GM04504 (cell line): ENCODE results near the gene MYEOV.

Experiments
- DNase-seq: peaks from one replicate; pipeline ENCODE4 v3.0.0-alpha.2; 2012; ENCODE audit warnings: low read depth

The MYEOV gene

DNA sequence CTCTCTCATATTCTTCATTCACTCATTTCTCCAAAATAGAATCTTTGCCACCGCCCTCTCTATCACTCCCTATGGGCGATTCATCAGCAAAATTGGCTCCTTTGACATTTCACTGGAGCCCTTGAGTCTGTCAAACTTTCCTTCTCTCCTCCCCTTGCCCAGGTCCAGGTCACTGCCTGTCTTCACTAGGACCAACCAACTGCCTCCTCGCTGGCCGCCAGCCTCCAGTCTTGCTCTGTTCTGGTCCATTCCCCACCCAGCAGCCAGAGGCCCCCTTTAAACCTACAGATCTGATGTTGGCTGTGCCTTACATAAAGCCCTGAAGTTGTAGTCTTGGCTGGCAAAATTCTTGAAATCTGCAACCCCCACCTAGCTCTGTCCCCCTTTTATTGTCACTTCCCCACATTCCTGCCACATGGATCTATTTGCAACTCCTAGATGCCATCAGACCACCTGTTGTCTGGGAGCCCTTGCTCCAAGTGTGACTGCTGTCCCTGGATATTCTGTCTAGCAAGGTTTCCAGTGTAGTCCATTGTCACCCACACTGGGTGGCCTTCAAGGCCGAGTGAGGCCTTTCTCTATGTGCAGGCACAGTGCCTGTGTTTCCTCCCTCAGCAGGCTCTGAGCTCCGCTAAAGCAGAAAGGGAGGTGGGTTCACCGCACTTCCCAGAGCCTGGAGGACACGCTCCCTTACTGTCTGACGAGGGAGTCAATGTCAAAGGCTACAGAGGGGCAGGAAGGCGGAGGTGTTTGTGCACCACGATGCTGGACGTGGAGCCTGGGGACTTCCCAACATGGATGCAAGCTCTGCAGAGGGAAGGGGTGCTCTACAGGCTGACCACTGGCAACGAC, 25.5 kb downstream of the MYEOV start:
- no peak for DNase-seq

DNA sequence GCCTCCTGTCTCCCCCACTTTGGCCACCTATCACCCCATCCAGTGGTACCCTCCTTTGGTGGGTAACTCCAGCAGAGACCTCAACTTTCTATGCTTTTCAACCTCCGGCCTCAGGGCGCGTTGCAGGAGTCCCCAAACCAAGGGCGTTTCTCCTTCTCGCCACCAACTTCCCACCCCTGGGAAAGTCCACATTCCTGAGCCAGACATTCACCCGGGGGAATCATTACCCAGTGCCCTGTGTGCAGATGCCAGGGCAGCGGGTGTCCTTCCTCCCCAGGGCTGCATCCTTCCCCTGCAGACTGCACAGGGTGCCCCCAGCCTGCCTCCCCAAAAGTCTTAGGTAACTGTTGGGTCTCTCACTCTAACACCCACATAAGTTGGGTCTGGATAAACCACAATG, 26.4 kb downstream of the MYEOV start:
- DNase-seq = no peak

- no peak for DNase-seq
Observed at GRCh38 chr11:69320756-69321741, 27.1 kb downstream of the MYEOV start.

- DNase-seq = peak; percentile 85
Observed at GRCh38 chr11:69321877-69322361, 28.0 kb downstream of the MYEOV start.

GRCh38 chr11:69325446-69325845, 31.5 kb downstream of the MYEOV start:
- DNase-seq = no peak

- no peak for DNase-seq
Observed at GRCh38 chr11:69326622-69327219, 32.8 kb downstream of the MYEOV start.

DNA sequence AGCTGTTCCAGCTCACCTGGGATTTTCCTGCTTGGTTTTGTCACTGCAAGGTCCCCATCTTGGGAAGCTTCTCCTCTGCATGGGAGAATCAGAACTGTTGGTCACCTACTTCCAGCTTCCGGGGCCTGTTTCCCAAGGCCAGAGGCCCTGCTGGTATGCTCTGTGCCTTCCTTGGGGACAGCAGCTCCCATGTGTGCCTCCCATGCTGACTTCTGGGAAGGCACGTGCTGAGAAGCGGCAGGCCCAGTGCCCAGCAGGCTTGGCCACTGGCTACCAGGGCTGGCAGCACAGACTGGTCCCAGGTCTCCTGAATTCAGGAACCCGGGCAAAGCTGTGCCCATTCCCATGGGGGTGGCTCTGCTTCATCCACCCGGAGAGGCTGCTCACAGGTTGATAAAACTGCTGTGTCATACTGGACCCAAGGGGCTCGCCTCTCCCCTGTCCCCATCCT, 33.8 kb downstream of the MYEOV start:
- DNase-seq = no peak

DNA sequence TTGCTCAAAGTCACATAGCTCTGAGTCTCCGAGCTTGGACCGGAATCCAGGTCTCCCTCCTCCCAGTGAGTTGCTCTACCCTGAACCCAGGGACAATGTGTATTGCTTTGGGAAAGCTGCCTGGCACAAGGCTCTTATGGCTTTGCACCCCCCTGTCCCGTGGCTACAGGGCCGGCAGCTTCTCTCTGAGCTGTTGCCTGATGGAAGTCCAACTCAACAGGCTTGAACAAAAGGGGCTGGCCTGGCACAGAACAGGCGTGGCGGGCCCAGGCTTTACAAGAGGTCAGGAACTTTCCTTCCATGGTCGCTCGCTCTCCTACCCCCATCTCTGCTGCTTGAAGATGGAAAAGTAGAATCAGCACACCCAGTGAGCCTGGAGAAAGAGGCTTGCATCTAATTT, 34.3 kb downstream of the MYEOV start:
- no peak for DNase-seq

DNA sequence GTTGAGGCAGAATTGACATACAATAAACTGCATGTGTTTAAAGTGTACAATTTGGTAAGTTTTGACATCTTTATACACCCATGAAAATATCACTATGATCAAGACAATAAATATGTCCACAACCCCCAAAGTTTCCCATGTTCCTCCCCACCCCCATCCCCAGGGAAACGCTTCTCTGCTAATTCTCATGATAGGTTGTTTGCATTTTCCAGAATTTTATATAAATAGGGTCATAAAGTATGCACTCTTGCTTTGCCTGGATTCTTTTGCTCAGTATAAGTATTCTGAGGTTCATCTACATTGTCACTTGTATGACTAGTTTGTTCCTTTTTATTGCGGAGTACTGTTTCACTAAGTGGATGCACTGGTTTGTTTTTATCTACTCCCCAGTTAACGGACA, 35.6 kb downstream of the MYEOV start:
- no peak for DNase-seq

GRCh38 chr11:69330330-69330729, 36.4 kb downstream of the MYEOV start:
- DNase-seq = no peak

DNA sequence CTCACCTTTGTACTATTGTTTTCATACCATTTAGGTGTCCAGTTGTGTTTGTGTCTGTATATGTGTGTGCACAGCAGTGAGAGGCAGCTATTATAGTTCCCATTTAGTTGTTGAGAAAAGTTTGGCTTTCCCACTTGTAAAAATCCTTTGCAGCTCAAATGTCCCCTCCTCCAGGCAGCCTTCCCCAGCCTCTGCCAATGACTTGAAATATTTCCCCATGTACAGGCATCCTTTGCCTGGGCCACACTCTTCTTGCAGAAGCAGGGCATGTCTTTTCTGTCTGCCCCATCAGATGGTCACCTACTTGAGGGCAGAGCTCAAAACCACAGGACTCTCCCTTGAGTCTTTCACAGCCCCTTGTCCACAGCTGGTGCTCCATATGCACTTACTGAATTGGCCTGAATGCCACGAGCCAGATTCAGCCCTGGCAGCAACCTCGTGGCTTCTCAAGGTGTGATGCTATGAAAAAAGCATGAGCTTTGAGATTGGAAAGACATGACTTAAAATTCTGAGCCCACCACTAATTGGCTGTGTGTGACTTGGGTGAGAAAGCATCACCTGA, 39.3 kb downstream of the MYEOV start:
- DNase-seq = no peak

DNA sequence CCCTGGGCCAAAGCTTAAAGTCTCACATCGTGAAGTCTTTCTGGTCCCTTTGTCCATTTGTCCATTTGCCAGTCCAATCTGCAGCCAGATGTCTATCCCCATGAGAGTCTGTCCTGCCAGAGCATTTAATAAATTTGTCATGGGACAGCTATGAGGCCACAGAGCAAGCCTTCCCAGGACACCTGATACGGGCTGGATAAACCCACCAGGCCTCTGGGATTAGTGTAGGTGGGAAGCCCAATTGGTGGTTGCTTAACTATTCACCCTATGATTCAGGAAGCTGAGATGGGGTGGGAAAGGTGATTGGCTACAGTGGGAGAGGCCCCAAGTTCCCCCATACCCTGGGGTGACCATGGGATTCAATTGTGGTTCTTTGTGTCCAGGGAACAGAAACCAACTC, 39.9 kb downstream of the MYEOV start:
- no peak for DNase-seq

GRCh38 chr11:69335007-69335780, 41.2 kb downstream of the MYEOV start:
- DNase-seq = no peak

GRCh38 chr11:69335781-69336405, 41.9 kb downstream of the MYEOV start:
- DNase-seq = no peak

- no peak for DNase-seq
Observed at GRCh38 chr11:69337211-69337721, 43.3 kb downstream of the MYEOV start.

DNA sequence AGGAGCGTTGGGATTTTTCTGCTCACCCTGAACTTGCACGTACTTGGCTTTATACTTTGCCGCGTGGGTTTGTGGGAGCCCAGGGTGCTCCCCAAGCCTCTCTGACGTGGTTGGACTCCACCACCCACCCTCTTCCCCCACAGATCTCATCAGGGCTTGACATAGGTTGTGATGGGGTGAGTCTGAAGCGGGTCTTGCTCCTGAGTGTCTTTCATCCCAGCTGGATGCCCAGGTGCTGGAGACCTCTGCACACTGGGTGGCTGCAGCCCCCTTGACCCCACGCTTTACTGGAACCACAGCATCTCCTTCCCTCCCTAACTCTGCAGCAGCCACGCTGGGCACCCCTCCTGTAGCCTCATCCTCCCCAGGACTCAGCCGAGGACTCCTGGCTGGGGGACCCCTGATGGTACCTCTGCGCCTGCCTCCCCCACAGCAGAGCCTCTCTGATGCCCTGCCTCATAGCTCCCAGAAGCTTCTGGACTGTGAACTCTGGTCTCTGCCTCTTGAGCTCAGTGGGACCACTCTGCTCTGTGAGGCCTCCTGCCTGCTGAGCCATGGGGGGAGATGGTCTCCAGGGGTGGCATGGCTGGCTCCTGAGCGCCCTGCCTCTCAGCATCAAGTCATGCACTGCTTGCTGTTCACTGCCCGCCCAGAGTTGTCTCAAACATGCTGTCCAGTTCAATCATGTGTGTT, 45.2 kb downstream of the MYEOV start:
- DNase-seq = no peak

- DNase-seq = no peak
Observed at GRCh38 chr11:69339983-69340565, 46.1 kb downstream of the MYEOV start.

- no peak for DNase-seq
Observed at GRCh38 chr11:69342588-69343330, 48.8 kb downstream of the MYEOV start.
